C4-2B (cell line): ENCODE data around the gene SLC39A11.

Experiments
- CTCF ChIP-seq: fragments of 450-650 bp; conservative IDR thresholded peaks from 2 replicates; pipeline ENCODE4 v1.5.1; 2017; ENCODE audit warnings: mild to moderate bottlenecking
- ZFX ChIP-seq: fragments of 450-650 bp; IDR thresholded peaks from 2 replicates; pipeline ENCODE4 v1.6.1; 2017

- TF ChIP-seq CTCF (no peak), ZFX (no peak)
Observed at GRCh38 chr17:72916991-72917390, 175.5 kb downstream of the SLC39A11 start.
